ENCODE data around the gene TBCE. TPM values are rescaled to one million over a fixed set of nuclear protein-coding genes. Genes with fewer than 3 reads are reported as not detected.

The TBCE gene
- total RNA-seq, 1 donor from 2014 or later = 28.3 TPM

DNA sequence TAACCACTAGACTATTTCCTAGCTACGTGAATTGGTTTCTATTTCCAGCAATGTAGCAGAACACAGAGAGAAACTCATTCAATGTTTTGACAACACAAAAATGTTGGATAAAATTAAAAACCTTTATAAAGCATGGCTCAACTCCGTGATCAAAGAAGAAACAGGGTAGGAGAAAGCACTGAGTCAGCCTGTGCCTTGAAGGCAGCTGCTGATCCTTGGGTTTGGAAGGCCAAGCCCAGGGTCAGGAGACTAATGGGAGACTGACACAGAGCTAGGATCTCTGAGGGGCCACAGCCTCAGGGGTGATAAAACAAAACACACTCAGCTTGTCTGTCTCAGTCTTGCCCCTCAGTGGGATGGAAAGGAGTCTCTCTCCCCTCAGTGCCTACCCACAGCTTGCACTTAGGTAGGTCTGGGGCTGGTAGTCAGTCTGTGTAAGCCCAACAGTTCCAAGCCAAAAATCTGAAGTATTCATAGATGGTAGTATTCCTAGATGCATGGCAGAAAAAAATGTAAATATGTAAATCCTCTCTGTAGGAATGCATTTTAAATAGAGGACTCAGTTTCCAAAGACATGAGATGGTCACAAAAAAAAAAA lies 83.8 kb downstream of the TBCE start:
- peak overlapping the region; percentile 34 for H3K27ac Mint-ChIP-seq (ENCODE audit: unreplicated experiment)
- H3K9me3 ChIP-seq (ENCODE audit: insufficient read depth, low read depth, low read length) = no peaks in the 10 kb centered on the region
- no peak overlapping the region for H2AFZ ChIP-seq (ENCODE audit: low read depth, low read length)
- H3K27me3 Mint-ChIP-seq (ENCODE audit: low read depth, unreplicated experiment) = no peaks in the 10 kb centered on the region
- H3K36me3 ChIP-seq (ENCODE audit: insufficient read depth, low read length) = peaks cover 45% of the 10 kb centered on the region
- no peaks in the 10 kb centered on the region for H3K4me1 ChIP-seq (ENCODE audit: insufficient read depth, low read length)
- H3K4me3 Mint-ChIP-seq (ENCODE audit: unreplicated experiment) = no peak overlapping the region
- no peak for TF ChIP-seq EZH2 (IDR thresholded peaks at IDR 0.05; ENCODE audit: insufficient read depth, low read length)
- TF ChIP-seq, protein P1, sequence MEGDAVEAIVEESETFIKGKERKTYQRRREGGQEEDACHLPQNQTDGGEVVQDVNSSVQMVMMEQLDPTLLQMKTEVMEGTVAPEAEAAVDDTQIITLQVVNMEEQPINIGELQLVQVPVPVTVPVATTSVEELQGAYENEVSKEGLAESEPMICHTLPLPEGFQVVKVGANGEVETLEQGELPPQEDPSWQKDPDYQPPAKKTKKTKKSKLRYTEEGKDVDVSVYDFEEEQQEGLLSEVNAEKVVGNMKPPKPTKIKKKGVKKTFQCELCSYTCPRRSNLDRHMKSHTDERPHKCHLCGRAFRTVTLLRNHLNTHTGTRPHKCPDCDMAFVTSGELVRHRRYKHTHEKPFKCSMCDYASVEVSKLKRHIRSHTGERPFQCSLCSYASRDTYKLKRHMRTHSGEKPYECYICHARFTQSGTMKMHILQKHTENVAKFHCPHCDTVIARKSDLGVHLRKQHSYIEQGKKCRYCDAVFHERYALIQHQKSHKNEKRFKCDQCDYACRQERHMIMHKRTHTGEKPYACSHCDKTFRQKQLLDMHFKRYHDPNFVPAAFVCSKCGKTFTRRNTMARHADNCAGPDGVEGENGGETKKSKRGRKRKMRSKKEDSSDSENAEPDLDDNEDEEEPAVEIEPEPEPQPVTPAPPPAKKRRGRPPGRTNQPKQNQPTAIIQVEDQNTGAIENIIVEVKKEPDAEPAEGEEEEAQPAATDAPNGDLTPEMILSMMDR (IDR thresholded peaks at IDR 0.05; ENCODE audit: insufficient read depth, low read depth, low read length) = no peak
- H3K4me2 ChIP-seq (ENCODE audit: low read length) = no peak overlapping the region
- H3K4me1 Mint-ChIP-seq (ENCODE audit: low read depth, unreplicated experiment) = peaks cover 17% of the 10 kb centered on the region
- H3K36me3 Mint-ChIP-seq (ENCODE audit: low read depth, unreplicated experiment) = peaks cover 15% of the 10 kb centered on the region
- H3K9me3 Mint-ChIP-seq (ENCODE audit: unreplicated experiment) = no peaks in the 10 kb centered on the region
- DNase-seq (ENCODE audit: low read depth) = no peak
- no peak overlapping the region for H3K27ac ChIP-seq (ENCODE audit: low read depth, low read length)
- no peaks in the 10 kb centered on the region for H3K27me3 ChIP-seq (ENCODE audit: insufficient read depth, low read length)
- H3K79me2 ChIP-seq (ENCODE audit: insufficient read depth, low read length) = no peaks in the 10 kb centered on the region
- peak; percentile 13 for FAIRE-seq
- H3K9ac ChIP-seq (ENCODE audit: low read length) = no peak overlapping the region
- H3K4me3 ChIP-seq (ENCODE audit: insufficient read depth, low read depth, low read length) = no peak overlapping the region
- H4K20me1 ChIP-seq (ENCODE audit: insufficient read depth, low read length) = no peaks in the 10 kb centered on the region

DNA sequence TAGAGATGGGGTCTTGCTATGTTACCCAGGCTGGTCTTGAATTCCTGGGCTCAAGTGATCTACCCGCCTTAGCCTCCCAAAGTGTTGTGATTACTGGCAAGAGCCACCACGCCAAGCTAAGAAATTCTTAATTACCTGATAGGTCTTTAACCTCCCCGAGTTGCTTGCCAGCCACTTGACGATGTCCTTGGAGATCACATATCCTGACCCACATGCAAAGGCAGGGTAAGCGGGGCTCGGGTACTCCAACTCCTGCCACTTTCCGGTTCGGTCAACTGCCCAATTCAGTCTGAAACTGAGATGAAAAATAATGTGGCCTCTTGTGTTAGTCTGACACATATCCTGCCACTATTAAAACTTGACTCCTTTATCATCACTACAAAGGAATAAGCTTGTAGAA lies 86.8 kb downstream of the TBCE start:
- TF ChIP-seq EZH2 (IDR thresholded peaks at IDR 0.05; ENCODE audit: insufficient read depth, low read length) = no peak
- TF ChIP-seq, protein P1 (IDR thresholded peaks at IDR 0.05; ENCODE audit: insufficient read depth, low read depth, low read length) = no peak
- Histone ChIP-seq H3K27ac (ENCODE audit: low read depth, low read length) (no peak overlapping the region), H4K20me1 (ENCODE audit: insufficient read depth, low read length) (no peaks in the 10 kb centered on the region), H3K79me2 (ENCODE audit: insufficient read depth, low read length) (no peaks in the 10 kb centered on the region), H3K4me3 (ENCODE audit: insufficient read depth, low read depth, low read length) (no peak overlapping the region), H3K27me3 (ENCODE audit: insufficient read depth, low read length) (no peaks in the 10 kb centered on the region), H3K9me3 (ENCODE audit: insufficient read depth, low read depth, low read length) (no peaks in the 10 kb centered on the region), H3K36me3 (ENCODE audit: insufficient read depth, low read length) (peaks cover 25% of the 10 kb centered on the region), H3K4me1 (ENCODE audit: insufficient read depth, low read length) (no peaks in the 10 kb centered on the region), H3K4me2 (ENCODE audit: low read length) (no peak overlapping the region), H2AFZ (ENCODE audit: low read depth, low read length) (no peak overlapping the region), H3K9ac (ENCODE audit: low read length) (no peak overlapping the region)
- Mint-ChIP-seq H3K27ac (ENCODE audit: unreplicated experiment) (no peak overlapping the region), H3K4me3 (ENCODE audit: unreplicated experiment) (no peak overlapping the region), H3K36me3 (ENCODE audit: low read depth, unreplicated experiment) (peaks cover 13% of the 10 kb centered on the region), H3K9me3 (ENCODE audit: unreplicated experiment) (no peaks in the 10 kb centered on the region), H3K4me1 (ENCODE audit: low read depth, unreplicated experiment) (peaks cover 17% of the 10 kb centered on the region), H3K27me3 (ENCODE audit: low read depth, unreplicated experiment) (no peaks in the 10 kb centered on the region)
- DNase-seq (ENCODE audit: low read depth) (no peak), FAIRE-seq (no peak)

DNA sequence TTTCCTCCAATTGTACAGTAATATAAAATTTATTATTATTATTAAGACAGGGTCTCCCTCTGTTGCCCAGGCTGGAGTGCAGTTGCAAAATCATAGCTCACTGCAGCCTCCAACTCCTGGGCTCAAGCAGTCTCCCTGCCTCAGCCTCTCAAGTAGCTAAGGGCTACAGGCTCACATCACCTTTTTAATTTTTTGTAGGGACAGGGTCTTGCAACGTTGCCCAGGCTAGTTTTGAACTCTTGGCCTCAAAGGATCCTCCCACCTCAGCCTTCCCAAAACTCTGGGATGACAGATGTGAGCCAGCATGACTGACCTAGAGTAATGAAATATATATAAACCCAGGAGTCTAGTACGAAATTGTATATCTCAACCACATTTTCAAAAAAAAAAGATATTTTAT lies 87.9 kb downstream of the TBCE start:
- Histone ChIP-seq H3K79me2 (ENCODE audit: insufficient read depth, low read length) (no peaks in the 10 kb centered on the region), H3K9me3 (ENCODE audit: insufficient read depth, low read depth, low read length) (no peaks in the 10 kb centered on the region), H3K4me2 (ENCODE audit: low read length) (no peak overlapping the region), H3K9ac (ENCODE audit: low read length) (no peak overlapping the region), H3K4me3 (ENCODE audit: insufficient read depth, low read depth, low read length) (no peak overlapping the region), H3K4me1 (ENCODE audit: insufficient read depth, low read length) (no peaks in the 10 kb centered on the region), H4K20me1 (ENCODE audit: insufficient read depth, low read length) (no peaks in the 10 kb centered on the region), H3K27ac (ENCODE audit: low read depth, low read length) (no peak overlapping the region), H3K27me3 (ENCODE audit: insufficient read depth, low read length) (no peaks in the 10 kb centered on the region), H2AFZ (ENCODE audit: low read depth, low read length) (no peak overlapping the region), H3K36me3 (ENCODE audit: insufficient read depth, low read length) (peaks cover 19% of the 10 kb centered on the region)
- FAIRE-seq (no peak), DNase-seq (ENCODE audit: low read depth) (no peak)
- Mint-ChIP-seq H3K36me3 (ENCODE audit: low read depth, unreplicated experiment) (peaks cover 10% of the 10 kb centered on the region), H3K27ac (ENCODE audit: unreplicated experiment) (no peak overlapping the region), H3K27me3 (ENCODE audit: low read depth, unreplicated experiment) (no peaks in the 10 kb centered on the region), H3K4me1 (ENCODE audit: low read depth, unreplicated experiment) (peaks cover 13% of the 10 kb centered on the region), H3K9me3 (ENCODE audit: unreplicated experiment) (no peaks in the 10 kb centered on the region), H3K4me3 (ENCODE audit: unreplicated experiment) (no peak overlapping the region)
- TF ChIP-seq, protein P1 (IDR thresholded peaks at IDR 0.05; ENCODE audit: insufficient read depth, low read depth, low read length) = no peak
- no peak for TF ChIP-seq EZH2 (IDR thresholded peaks at IDR 0.05; ENCODE audit: insufficient read depth, low read length)

All from astrocyte (in vitro differentiated cells and primary cell).